ENCODE results near the gene LAMC2. TPM values are rescaled to one million over a fixed set of nuclear protein-coding genes. Genes with fewer than 3 reads are reported as not detected.

The LAMC2 gene
- total RNA-seq, 1 experiment from 2014 or later: 0.11 TPM

DNA sequence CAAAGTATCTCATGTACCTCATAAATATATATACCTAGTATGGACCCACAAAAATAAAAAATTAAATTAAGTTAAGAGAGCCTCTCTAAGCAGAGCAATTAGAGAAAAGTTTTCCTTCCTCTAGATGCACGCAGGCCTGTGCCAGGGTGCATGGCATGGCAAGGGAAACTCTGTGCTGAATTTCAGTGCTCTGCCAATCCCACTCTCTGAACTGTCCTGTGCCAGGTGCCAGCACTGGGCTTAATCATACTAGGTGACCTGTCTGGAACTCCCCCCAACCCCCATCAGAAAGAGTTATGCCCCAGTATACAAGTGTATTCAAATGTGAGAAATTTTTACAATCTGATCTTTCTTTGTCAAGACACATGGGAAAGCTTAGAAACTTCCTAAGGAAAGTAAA is 10.4 kb upstream of the LAMC2 start:
- CTCF ChIA-PET: no interaction called here
- intact Hi-C loops (cut with micrococcal nuclease; ENCODE audit: unreplicated experiment): no loop called here

DNA sequence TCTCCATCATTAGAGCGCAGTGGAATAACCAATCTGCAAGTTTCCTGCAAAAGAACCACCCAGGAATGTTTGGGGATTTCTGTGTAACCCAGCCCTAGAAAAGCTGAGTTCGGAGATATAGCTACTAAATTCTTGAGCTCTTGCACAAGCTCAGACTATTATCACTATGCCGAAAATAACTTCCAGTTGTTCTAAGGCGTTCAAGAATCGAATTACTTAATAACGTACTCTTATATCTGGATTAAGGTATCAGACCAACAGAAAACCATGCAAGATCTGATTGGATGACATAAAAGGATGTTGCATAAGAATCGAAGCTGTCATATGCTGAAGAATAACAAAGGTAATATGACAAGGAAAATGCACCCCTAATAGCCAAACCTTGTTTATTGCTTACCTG is 7.5 kb upstream of the LAMC2 start:
- Histone ChIP-seq H3K9me3 (ENCODE audit: low read depth, low read length, poor library complexity, severe bottlenecking) (no peaks in the 10 kb centered on the region), H3K4me1 (ENCODE audit: insufficient read depth, low read length, poor library complexity, severe bottlenecking) (peaks cover 13% of the 10 kb centered on the region), H3K27ac (ENCODE audit: low read depth, low read length, poor library complexity, severe bottlenecking) (no peak overlapping the region), H3K27me3 (replicated peaks; ENCODE audit: insufficient read depth, low read depth, low read length, poor library complexity) (no peaks in the 10 kb centered on the region), H3K4me3 (ENCODE audit: low read depth, low read length, poor library complexity, severe bottlenecking) (no peak overlapping the region), H3K36me3 (ENCODE audit: insufficient read depth, low read length, poor library complexity, severe bottlenecking) (no peaks in the 10 kb centered on the region)
- BruUV-seq (replicated peaks): no TSS peak
- no peak for TF ChIP-seq CTCF (conservative IDR thresholded peaks at IDR 0.05; ENCODE audit: low read depth, low read length)
- TF ChIP-seq EZH2 (IDR thresholded peaks at IDR 0.05; ENCODE audit: borderline replicate concordance, low read depth, low read length, poor library complexity, severe bottlenecking): no peak
- ChIA-PET POLR2A (ENCODE audit: low non-redundant PET) (interaction anchor here (0.5 kb wide), 1 partner anchor 225 kb away, joined by 6 read pairs; no protein-coding TSS in a partner anchor), CTCF (no interaction called here)
- DNase-seq (ENCODE audit: low spot score): no peak
- intact Hi-C loops (cut with micrococcal nuclease; ENCODE audit: unreplicated experiment): no loop called here

More for the DNA sequence above, 10.4 kb upstream of the LAMC2 start:
- Histone ChIP-seq H3K27ac (ENCODE audit: low read depth, low read length, poor library complexity, severe bottlenecking) (no peak overlapping the region), H3K4me3 (ENCODE audit: low read depth, low read length, poor library complexity, severe bottlenecking) (no peak overlapping the region), H3K27me3 (replicated peaks; ENCODE audit: insufficient read depth, low read depth, low read length, poor library complexity) (no peaks in the 10 kb centered on the region), H3K9me3 (ENCODE audit: low read depth, low read length, poor library complexity, severe bottlenecking) (no peaks in the 10 kb centered on the region), H3K4me1 (ENCODE audit: insufficient read depth, low read length, poor library complexity, severe bottlenecking) (peaks cover 7% of the 10 kb centered on the region), H3K36me3 (ENCODE audit: insufficient read depth, low read length, poor library complexity, severe bottlenecking) (no peaks in the 10 kb centered on the region)
- DNase-seq (ENCODE audit: low spot score): no peak
- BruUV-seq (replicated peaks): no TSS peak
- TF ChIP-seq CTCF (conservative IDR thresholded peaks at IDR 0.05; ENCODE audit: low read depth, low read length): no peak
- TF ChIP-seq EZH2 (IDR thresholded peaks at IDR 0.05; ENCODE audit: borderline replicate concordance, low read depth, low read length, poor library complexity, severe bottlenecking): no peak
- POLR2A ChIA-PET (ENCODE audit: low non-redundant PET): no interaction called here

DNA sequence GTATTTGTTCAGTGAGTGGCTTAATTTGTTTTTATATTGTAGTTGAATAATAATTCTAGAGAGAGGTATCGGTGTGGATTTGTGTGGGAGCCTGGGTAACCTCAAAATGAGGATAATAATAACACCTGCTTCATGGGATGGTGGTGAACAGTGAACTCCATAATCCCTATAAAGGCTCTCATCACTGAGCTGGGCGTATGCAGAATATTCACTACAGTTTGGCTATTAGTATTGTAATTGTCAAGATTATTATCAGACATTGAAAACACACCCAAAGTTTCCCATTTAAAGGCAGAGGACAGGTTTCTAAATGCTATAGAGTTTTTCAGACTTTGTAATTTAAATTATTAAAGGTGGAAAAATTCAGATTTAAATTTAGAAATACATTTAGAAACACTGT is 7.0 kb upstream of the LAMC2 start:
- POLR2A ChIA-PET (ENCODE audit: low non-redundant PET): interaction anchor here (0.5 kb wide), 1 partner anchor 224 kb away, joined by 6 read pairs; no protein-coding TSS in a partner anchor
- peaks cover 13% of the 10 kb centered on the region for H3K4me1 ChIP-seq (ENCODE audit: insufficient read depth, low read length, poor library complexity, severe bottlenecking)
- no peak for DNase-seq (ENCODE audit: low spot score)
- no peak overlapping the region for H3K27ac ChIP-seq (ENCODE audit: low read depth, low read length, poor library complexity, severe bottlenecking)
- H3K27me3 ChIP-seq (replicated peaks; ENCODE audit: insufficient read depth, low read depth, low read length, poor library complexity): no peaks in the 10 kb centered on the region
- TF ChIP-seq CTCF (conservative IDR thresholded peaks at IDR 0.05; ENCODE audit: low read depth, low read length) (no peak), EZH2 (IDR thresholded peaks at IDR 0.05; ENCODE audit: borderline replicate concordance, low read depth, low read length, poor library complexity, severe bottlenecking) (no peak)
- no peaks in the 10 kb centered on the region for H3K36me3 ChIP-seq (ENCODE audit: insufficient read depth, low read length, poor library complexity, severe bottlenecking)
- CTCF ChIA-PET: no interaction called here
- no peaks in the 10 kb centered on the region for H3K9me3 ChIP-seq (ENCODE audit: low read depth, low read length, poor library complexity, severe bottlenecking)
- intact Hi-C loops (cut with micrococcal nuclease; ENCODE audit: unreplicated experiment): no loop called here
- BruUV-seq (replicated peaks): no TSS peak
- H3K4me3 ChIP-seq (ENCODE audit: low read depth, low read length, poor library complexity, severe bottlenecking): no peak overlapping the region

All from A673 (cell line).